ENCODE measurements around the gene CLDN19.

Gene CLDN19

DNA sequence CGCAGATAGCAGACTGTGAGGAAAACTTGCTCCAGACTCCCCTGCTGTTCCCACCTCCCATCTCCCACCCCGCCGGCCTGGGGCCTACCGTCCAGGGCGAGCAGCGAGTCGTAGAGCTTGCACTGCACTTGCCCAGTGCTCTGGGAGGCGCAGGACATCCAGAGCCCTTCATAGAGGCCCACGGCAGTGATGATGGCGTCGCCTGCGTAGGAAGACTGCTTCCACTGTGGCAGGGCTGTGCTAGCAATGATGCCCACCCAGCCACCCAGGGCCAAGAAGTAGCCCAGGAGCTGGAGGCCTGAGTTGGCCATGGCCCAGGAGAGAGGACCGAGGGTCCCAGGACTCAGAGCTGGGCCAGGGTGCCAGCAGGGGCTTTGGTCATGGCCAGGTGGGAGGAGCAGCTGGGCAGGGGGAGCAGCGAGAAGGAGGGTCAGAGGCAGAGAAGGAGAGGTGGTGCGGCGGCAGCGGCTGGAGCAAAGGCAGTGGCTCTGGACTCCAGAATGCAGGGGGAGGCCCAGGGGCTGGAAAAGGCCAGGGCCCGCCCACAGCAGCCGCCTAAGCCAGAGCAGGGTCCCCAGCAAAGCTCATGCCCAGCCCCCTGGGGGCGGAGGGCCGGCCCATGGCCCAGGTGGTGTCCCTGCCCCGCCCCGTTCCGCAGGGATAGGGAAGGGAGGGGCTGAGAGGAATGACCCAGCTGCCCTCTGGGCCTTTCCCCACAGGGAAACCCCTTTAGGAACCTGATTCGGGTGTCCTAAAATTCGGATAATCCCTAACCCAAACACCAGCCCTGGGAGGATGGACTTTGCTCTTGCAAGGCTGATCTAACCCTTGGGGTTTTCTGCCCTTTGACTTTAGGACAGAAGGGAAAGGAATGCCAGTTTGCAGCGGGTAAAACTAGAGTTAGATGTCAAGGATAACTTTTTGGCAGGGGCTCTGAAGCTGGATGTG is at the start of gene CLDN19:
Gene CLDN19, minus strand, starts transcription at position 484 of the 948 bp plus-strand sequence. Its CDS starts 173 bp downstream, at position 311.
- DNase-seq, result no peak

GRCh38 chr1:42788021-42788420 is 48.0 kb upstream of the CLDN19 start:
- DNase-seq, result no peak

GRCh38 chr1:42786097-42786496 is 46.1 kb upstream of the CLDN19 start:
- DNase-seq, result no peak

DNA sequence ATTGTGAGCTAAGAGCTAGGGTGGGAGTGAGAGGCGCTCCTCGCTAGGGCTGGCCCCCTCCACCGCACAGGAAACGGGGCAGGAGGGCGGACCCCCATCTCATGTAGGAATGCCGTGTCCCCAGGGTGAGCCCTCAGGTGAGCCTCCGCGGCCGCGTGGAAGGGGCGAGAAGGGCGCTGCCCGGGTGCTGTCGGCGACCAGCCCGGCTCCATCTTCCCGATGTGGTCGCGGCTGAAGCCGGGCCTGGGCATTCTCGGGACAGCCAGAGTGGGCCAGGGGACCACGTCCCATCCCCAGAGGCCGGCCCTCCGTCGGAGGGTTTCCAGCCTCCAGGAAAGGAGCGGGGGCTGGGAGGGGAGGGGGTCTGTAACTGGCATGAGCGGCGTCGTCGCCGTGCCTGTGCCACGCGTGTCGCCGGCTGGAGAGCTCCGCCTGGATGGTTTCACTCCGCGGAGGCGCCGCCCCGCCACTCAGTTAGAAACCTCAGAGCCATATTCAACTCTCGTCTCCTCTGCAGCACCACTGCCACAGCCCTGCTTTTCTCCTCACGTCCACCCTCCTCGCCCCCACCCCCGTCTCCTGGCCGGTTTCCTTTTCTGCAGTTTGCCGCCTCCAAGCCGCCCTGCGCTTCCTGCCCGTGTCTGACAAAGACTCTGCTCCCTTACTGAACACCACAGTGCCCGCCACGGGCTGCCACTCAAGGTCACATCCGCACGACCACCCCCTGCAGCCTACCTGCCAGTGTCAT is 45.1 kb upstream of the CLDN19 start, which contains the start of gene TMEM269:
Gene TMEM269, plus strand, starts transcription at position 46 of the 748 bp plus-strand sequence. CDS start 4,903 bp downstream, outside the sequence.
- no peak for DNase-seq

- DNase-seq, result no peak
Observed at GRCh38 chr1:42784547-42784945, 44.5 kb upstream of the CLDN19 start.

DNA sequence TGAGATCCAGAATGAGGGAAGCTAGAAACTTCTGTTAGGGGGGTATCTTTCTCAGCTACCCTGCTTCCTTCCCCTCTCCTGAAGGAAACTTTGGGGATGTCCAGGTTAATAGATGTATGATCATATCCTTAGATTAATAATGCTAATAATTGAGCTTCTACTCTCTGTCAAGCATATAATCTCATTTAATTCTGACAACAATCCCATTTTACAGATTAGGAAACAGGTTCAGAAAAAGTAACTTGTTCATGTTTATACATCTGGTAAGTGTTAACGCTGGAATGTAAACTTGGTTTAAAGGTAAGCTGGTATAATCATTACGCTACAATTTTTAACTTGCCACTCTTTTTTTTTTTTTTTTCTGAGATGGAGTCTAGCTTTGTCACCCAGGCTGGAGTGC is 43.1 kb upstream of the CLDN19 start:
- DNase-seq, result no peak

DNA sequence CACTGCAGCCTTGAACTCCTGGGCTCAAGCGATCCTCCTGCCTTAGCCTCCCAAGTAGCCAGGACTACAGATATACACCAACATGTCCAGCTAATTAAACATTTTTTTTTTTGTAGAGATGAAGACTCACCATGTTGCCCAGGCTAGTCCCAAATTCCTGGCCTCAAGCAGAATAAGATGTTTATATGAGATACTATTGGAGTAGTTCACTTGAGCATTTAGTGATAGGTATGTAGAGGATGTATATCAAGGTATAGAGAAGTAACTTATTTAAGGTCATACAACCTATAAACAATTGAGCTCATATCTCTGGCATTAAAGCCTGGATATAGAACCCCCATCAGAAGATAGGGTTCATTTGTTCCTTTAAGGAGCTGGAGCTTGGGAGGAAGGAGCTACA is 40.1 kb upstream of the CLDN19 start:
- no peak for DNase-seq

DNA sequence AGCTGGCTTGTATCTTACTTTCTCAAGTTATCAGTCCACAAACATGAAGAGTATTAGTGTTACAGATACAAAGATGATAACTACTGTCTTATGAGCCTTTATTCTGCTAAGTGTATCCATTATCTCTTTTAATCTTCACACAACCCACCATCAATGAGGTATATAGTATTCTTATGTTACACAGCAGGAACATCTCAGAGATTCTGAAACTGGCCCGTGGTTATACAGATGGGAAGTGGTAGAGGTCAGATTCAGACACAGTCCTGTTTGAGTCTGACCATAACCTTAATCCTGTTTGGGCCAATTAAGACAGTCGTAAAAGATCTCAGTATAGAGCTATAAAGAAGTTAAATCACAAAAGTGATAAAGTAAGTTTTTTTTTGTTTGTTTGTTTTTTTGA is 39.7 kb upstream of the CLDN19 start:
- DNase-seq, result no peak

GRCh38 chr1:42777852-42778251 is 37.8 kb upstream of the CLDN19 start:
- no peak for DNase-seq

GRCh38 chr1:42776502-42776901 is 36.5 kb upstream of the CLDN19 start:
- DNase-seq, result no peak

- no peak for DNase-seq
Observed at GRCh38 chr1:42774928-42775526, 35.0 kb upstream of the CLDN19 start.

DNA sequence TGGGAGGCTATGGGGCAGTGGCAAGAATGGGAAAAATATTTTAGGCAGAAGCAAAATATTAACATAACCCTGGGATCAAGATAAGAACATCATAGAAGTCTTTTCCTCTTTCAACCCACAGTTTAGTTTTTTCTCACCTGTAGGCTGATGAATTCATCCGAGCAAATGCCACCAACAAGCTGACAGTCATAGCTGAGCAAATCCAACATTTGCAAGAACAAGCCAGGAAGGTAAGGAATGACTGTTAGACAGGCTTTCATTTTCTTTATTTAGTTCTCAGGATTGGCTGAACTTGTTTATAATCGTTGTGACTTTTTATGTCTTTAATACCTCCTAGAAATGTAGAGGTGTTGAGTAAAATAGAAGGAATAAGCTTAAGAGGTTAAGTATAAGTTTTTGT is 33.4 kb upstream of the CLDN19 start:
- no peak for DNase-seq

GRCh38 chr1:42769811-42770210 is 29.8 kb upstream of the CLDN19 start:
- DNase-seq, result no peak

DNA sequence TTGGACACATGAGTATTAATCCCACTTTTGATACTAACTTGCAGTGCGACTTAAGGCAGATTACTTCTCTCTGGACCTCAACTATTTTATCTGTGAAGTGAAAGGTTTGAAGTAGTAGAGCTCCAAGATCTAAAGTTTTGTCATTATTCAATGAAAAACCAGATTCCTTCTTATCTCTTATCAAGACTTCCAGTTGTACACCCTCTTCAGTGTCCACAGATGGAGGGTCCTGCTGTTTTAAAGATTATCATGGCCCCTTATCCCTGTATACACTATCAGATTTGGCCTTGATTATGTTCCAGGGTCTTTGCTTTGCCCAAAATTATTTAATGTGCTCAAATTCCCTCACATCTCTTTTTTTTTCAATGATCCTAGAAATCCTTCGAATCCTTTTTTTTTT is 28.1 kb upstream of the CLDN19 start:
- DNase-seq, result no peak

DNA sequence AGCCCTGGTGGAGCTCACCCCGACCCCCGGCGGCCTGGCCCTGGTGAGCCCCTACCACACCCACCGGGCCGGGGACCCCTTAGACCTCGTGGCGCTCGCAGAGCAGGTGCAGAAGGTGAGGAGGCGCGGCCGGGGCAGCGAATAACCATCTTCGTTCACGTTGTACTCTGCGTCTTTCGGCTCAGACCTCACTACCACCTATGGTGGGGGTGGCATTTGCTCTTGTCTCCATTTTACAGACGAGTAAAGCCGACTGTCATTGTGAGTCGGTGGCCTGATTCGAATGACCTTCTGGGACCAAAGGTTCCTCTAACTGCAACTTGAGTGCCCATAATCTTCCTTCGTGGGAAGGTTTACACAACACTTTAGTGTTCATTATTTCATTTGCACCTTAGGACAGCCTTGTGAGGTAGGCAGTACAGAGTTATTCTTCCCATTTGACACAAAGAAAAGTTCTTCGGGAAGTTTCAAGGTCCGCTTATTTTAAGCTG is 27.5 kb upstream of the CLDN19 start:
- no peak for DNase-seq

DNA sequence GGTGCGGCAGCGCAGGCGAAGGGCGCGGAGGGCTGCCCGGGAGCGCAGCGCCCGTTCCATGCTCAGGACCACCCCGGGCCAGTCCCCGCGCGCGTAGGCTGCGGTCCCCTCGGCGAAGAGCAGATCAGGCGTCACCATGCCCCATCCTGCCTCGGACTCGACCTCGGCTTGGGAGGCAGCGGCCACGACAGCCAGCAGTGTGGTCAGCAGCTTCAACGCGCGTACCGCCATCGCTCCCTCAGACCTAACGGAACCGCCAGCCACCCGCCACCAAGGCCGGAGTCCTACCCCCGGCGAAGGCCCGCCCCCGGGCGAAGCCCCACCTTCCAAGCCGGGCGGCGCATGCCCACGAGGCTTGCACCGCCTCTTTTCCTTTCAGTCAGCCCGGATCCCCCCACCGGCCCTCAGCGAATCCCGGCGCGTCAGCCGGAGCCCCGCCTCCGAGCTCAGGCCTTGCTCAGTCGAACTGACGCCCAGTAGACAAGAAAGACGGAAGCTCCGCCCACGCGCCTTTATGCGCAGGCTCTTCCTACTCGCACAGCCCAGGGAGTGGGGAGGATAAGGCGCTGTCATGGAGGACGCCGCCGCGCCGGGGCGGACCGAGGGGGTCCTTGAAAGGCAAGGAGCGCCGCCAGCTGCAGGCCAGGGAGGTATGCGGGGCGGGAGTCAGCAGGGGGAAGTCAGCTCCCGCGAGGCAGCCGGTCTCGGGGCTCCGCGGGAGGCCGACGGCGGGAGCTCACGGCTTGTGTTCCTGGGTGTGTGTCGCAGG is 26.9 kb upstream of the CLDN19 start, which contains the start of the genes C1orf50 and P3H1:
Gene C1orf50, plus strand, starts transcription at position 509 of the 769 bp plus-strand sequence. Its CDS starts 63 bp downstream, at position 572.
Gene P3H1, minus strand, starts transcription at position 288 of the 769 bp plus-strand sequence. Its CDS starts 57 bp downstream, at position 231.
- peak; percentile 100 for DNase-seq

- peak; percentile 22 for DNase-seq
Observed at GRCh38 chr1:42765832-42766740, 26.1 kb upstream of the CLDN19 start.

DNA sequence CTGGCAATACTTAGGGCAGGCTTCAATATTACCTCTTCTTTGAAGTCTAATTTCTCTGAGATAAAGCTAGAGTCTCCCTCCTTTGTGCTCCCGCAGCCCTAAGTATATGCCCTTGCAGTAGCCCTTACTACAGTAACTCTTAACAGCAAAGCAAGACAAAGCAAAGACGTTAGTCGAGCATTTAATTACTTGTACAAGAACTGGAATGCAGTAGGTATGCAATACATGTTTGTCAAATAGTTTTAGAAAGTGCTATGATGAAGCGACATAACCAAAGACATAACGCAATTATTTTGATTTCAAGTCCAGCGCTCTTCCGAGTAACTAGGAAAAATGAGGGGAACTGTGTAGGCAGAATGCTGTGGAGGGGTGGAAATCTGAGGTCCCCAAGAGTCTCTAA is 25.2 kb upstream of the CLDN19 start:
- DNase-seq, result no peak

DNA sequence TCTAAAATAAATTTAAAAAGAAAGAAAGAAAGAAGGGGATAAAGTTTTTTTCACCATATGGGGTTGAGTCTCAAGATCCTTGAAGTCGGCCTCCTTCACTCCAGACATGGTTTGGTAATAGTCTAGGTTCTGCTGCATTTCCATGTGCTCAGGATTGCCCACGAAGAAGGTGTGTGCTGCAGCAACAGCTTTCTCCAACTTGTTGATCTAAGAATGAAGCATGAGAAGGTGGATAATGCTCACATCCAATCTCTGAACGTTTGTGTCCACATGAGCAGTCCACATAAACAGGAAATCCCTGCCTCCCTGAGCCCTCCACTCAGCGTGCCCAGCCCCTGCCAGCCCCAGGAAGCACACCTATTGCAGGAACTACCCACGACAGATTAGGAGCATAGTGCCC is 22.2 kb upstream of the CLDN19 start:
- no peak for DNase-seq

DNA sequence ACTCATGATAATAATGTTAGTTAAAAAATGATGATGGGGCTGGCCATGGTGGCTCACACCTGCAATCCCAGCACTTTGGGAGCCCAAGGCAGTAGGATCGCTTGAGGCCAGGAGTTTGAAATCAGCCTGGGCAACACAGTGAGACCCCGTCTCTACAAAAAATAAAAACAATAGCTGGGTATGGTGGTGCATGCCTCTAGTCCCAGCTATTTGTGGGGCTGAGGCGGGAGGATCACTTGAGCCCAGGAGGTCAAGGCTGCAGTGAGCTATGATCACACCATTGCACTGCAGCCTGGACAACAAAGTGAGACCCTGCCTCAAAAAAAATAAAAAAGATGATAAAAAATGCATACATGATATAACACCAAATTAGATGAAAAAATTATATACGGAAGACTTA is 21.5 kb upstream of the CLDN19 start:
- DNase-seq, result no peak

DNA sequence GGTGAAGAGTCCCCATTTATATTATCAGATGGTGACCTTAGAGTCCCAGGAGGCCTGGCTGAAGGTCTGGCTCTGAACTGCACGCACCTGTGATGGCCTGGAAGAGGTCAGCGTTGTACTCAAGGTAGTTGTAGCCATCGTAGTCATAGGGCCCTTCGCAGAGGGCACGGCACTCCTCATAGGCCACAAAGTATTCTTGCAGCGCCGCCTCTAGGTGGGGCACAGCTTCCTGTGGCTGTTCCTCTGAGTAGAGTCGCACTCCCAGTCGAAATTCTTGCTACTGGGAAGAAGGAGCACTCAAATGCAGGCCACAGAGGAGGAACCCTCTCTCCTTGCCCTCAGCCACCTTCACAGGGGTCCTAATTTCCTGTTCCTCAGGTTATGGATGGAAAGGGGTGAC is 19.1 kb upstream of the CLDN19 start:
- no peak for DNase-seq

Data from midbrain (tissue), 1 donor.